H9 (cell line): Measurements from ENCODE around the gene ZNF568. TPM values are rescaled to one million over a fixed set of nuclear protein-coding genes. Genes with fewer than 3 reads are reported as not detected.

Source experiments
- DNase-seq: peaks from one replicate; pipeline ENCODE4 v3.0.0-alpha.2; 2017
- H2AFZ ChIP-seq: one replicate; pipeline ENCODE4 v1.6.1; 2013; ENCODE audit warnings: mild to moderate bottlenecking, low read length, control low read depth, moderate library complexity
- H2AK5ac ChIP-seq: 2 replicates; pipeline ENCODE4 v1.6.1; 2013; ENCODE audit warnings: low read length, control low read depth, mixed read lengths; ENCODE audit not compliant: insufficient read length
- H2BK120ac ChIP-seq: one replicate; pipeline ENCODE4 v1.6.1; 2013; ENCODE audit warnings: low read depth, mild to moderate bottlenecking, low read length, control low read depth, inconsistent platforms; ENCODE audit not compliant: poor library complexity, severe bottlenecking
- H2BK12ac ChIP-seq: 2 replicates; pipeline ENCODE4 v1.6.1; 2013; ENCODE audit warnings: low read length, control low read depth, mixed read lengths, low read depth; ENCODE audit not compliant: insufficient read length
- H2BK15ac ChIP-seq: 2 replicates; pipeline ENCODE4 v1.6.1; 2013; ENCODE audit warnings: low read depth, low read length, control low read depth
- H2BK20ac ChIP-seq: one replicate; pipeline ENCODE4 v1.6.1; 2013; ENCODE audit warnings: low read depth, mild to moderate bottlenecking, low read length, control low read depth, inconsistent platforms; ENCODE audit not compliant: poor library complexity, severe bottlenecking
- H2BK5ac ChIP-seq: 2 replicates; pipeline ENCODE4 v1.6.1; 2013; ENCODE audit warnings: low read length, control low read depth, mixed read lengths; ENCODE audit not compliant: insufficient read length
- H3K14ac ChIP-seq: 2 replicates; pipeline ENCODE4 v1.6.1; 2013; ENCODE audit warnings: low read length, control low read depth; ENCODE audit not compliant: insufficient read depth
- H3K18ac ChIP-seq: 2 replicates; pipeline ENCODE4 v1.6.1; 2013; ENCODE audit warnings: low read depth, mild to moderate bottlenecking, mixed read lengths, low read length, control low read depth; ENCODE audit not compliant: insufficient read length
- H3K23ac ChIP-seq: 2 replicates; pipeline ENCODE4 v1.6.1; 2013; ENCODE audit warnings: low read length, control low read depth, mixed read lengths, low read depth; ENCODE audit not compliant: insufficient read length
- H3K23me2 ChIP-seq: 2 replicates; pipeline ENCODE4 v1.6.1; 2013; ENCODE audit warnings: low read depth, mild to moderate bottlenecking, mixed read lengths, low read length, control low read depth; ENCODE audit not compliant: insufficient read length, poor library complexity, severe bottlenecking
- H3K27ac ChIP-seq: 2 replicates; pipeline ENCODE4 v1.5.1; 2013; ENCODE audit warnings: low read length, control low read depth, mixed read lengths, low read depth; ENCODE audit not compliant: insufficient read length
- H3K27me3 ChIP-seq: 2 replicates; pipeline ENCODE4 v1.6.1; 2013; ENCODE audit warnings: low read length, control low read depth, inconsistent platforms; ENCODE audit not compliant: insufficient read depth
- H3K4ac ChIP-seq: 2 replicates; pipeline ENCODE4 v1.6.1; 2013; ENCODE audit warnings: low read depth, mild to moderate bottlenecking, control low read depth, inconsistent platforms, low read length, moderate library complexity
- H3K4me1 ChIP-seq: 2 replicates; pipeline ENCODE4 v1.6.1; 2013; ENCODE audit warnings: low read length, control low read depth, inconsistent platforms; ENCODE audit not compliant: insufficient read depth
- H3K4me2 ChIP-seq: 2 replicates; pipeline ENCODE4 v1.6.1; 2013; ENCODE audit warnings: low read length, control low read depth, mixed read lengths; ENCODE audit not compliant: insufficient read length, insufficient read depth
- H3K56ac ChIP-seq: 2 replicates; pipeline ENCODE4 v1.6.1; 2013; ENCODE audit warnings: low read depth, mild to moderate bottlenecking, mixed read lengths, low read length, control low read depth; ENCODE audit not compliant: insufficient read length
- H3K79me1 ChIP-seq: 2 replicates; pipeline ENCODE4 v1.6.1; 2013; ENCODE audit warnings: low read depth, mild to moderate bottlenecking, moderate library complexity, low read length, control low read depth, inconsistent platforms; ENCODE audit not compliant: insufficient read depth, poor library complexity, severe bottlenecking
- H3K79me2 ChIP-seq: 2 replicates; pipeline ENCODE4 v1.6.1; 2013; ENCODE audit warnings: low read length, control low read depth, inconsistent platforms; ENCODE audit not compliant: insufficient read depth
- H3K9ac ChIP-seq: 2 replicates; pipeline ENCODE4 v1.6.1; 2013; ENCODE audit warnings: low read length, control low read depth, mixed read lengths; ENCODE audit not compliant: insufficient read length; ENCODE audit errors: extremely low read depth
- H3K9me3 ChIP-seq: one replicate; pipeline ENCODE4 v1.6.1; 2013; ENCODE audit warnings: low read depth, low read length, inconsistent platforms; ENCODE audit not compliant: control insufficient read depth
- H3T11ph ChIP-seq: one replicate; pipeline ENCODE4 v1.6.1; 2013; ENCODE audit warnings: mild to moderate bottlenecking, low read length, control low read depth, inconsistent platforms
- H4K20me1 ChIP-seq: one replicate; pipeline ENCODE4 v1.6.1; 2013; ENCODE audit not compliant: control insufficient read depth, insufficient read length, insufficient read depth
- H4K5ac ChIP-seq: 2 replicates; pipeline ENCODE4 v1.6.1; 2013; ENCODE audit warnings: low read depth, mild to moderate bottlenecking, mixed read lengths, low read length, control low read depth; ENCODE audit not compliant: insufficient read length
- H4K8ac ChIP-seq: replicated peaks from 2 replicates; pipeline ENCODE4 v1.6.1; 2013; ENCODE audit warnings: low read length, control low read depth, mixed read lengths, low read depth; ENCODE audit not compliant: insufficient read length
- H4K91ac ChIP-seq: 2 replicates; pipeline ENCODE4 v1.6.1; 2013; ENCODE audit warnings: low read depth, mild to moderate bottlenecking, moderate library complexity, mixed read lengths, low read length, control low read depth; ENCODE audit not compliant: insufficient read length
- H3K27ac Mint-ChIP-seq, 3 experiments: 2 replicates in 2 of 3; 3 replicates in 1 of 3; pipeline ENCODE4 v1.8.0; 2020 to 2021; ENCODE audit warnings: mixed read lengths in 3 of 3, mild to moderate bottlenecking in 1 of 3, moderate library complexity in 1 of 3
- H3K27me3 Mint-ChIP-seq: 2 replicates; pipeline ENCODE4 v1.8.0; 2021; ENCODE audit warnings: low read depth, mild to moderate bottlenecking, moderate library complexity, mixed read lengths
- H3K36me3 Mint-ChIP-seq, 3 experiments: 2 replicates in 2 of 3; 3 replicates in 1 of 3; pipeline ENCODE4 v1.8.0; 2020 to 2021; ENCODE audit warnings: low read depth in 3 of 3, mixed read lengths in 3 of 3; ENCODE audit not compliant: insufficient read depth in 1 of 3
- H3K4me1 Mint-ChIP-seq, 2 experiments: 2 replicates each; pipeline ENCODE4 v1.8.0; 2020; ENCODE audit warnings: mixed read lengths in 2 of 2
- H3K4me3 Mint-ChIP-seq, 2 experiments: 2 replicates in 1 of 2; 3 replicates in 1 of 2; pipeline ENCODE4 v1.8.0; 2020 to 2021; ENCODE audit warnings: mild to moderate bottlenecking in 2 of 2, mixed read lengths in 2 of 2, moderate library complexity in 1 of 2
- H3K9me3 Mint-ChIP-seq, 2 experiments: 2 replicates in 1 of 2; 3 replicates in 1 of 2; pipeline ENCODE4 v1.8.0; 2020; ENCODE audit warnings: mild to moderate bottlenecking in 2 of 2, mixed read lengths in 2 of 2, moderate library complexity in 1 of 2
- WGBS: extraction: QIAGEN DNeasy Blood & Tissue Kit; methylation state at CpG from one replicate; pipeline ENCODE4 v1.1.7; 2013; ENCODE audit warnings: missing lambda C conversion rate, low lambda C conversion rate, mixed read lengths; ENCODE audit not compliant: insufficient read length; ENCODE audit errors: extremely low coverage; 5-methylcytosine and 5-hydroxymethylcytosine counted together
- total RNA-seq: library from RNA; stranded (reverse); gene quantifications from 2 replicates; pipeline ENCODE4 v1.2.1, GENCODE V29; 2021
- TF ChIP-seq, protein P1 (sequence below): fragments of 200-600 bp; sonication (generic); conservative IDR thresholded peaks from 3 replicates; pipeline ENCODE4 v1.8.0; 2021; ENCODE audit warnings: antibody characterized with exemption, mild to moderate bottlenecking

The ZNF568 gene
- total RNA-seq, 1 experiment from 2014 or later, result 3.1 TPM

- H3K56ac ChIP-seq, result no peak overlapping the region
- Mint-ChIP-seq H3K9me3 (peaks cover 84 to 85% of the 10 kb centered on the region in 2 experiments), H3K36me3 (peaks cover 3 to 31% (median 16%) of the 10 kb centered on the region in 3 experiments; a peak in 5 of 7 replicates), H3K4me1 (no peaks in the 10 kb centered on the region), H3K4me3 (no peak overlapping the region), H3K27me3 (no peaks in the 10 kb centered on the region; the same call in 1 of the 2 replicates), H3K27ac (no peak overlapping the region)
- TF ChIP-seq, protein P1, sequence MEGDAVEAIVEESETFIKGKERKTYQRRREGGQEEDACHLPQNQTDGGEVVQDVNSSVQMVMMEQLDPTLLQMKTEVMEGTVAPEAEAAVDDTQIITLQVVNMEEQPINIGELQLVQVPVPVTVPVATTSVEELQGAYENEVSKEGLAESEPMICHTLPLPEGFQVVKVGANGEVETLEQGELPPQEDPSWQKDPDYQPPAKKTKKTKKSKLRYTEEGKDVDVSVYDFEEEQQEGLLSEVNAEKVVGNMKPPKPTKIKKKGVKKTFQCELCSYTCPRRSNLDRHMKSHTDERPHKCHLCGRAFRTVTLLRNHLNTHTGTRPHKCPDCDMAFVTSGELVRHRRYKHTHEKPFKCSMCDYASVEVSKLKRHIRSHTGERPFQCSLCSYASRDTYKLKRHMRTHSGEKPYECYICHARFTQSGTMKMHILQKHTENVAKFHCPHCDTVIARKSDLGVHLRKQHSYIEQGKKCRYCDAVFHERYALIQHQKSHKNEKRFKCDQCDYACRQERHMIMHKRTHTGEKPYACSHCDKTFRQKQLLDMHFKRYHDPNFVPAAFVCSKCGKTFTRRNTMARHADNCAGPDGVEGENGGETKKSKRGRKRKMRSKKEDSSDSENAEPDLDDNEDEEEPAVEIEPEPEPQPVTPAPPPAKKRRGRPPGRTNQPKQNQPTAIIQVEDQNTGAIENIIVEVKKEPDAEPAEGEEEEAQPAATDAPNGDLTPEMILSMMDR, result no peak
- no peak overlapping the region for H2BK20ac ChIP-seq
- no peak for DNase-seq
- H3K79me2 ChIP-seq, result no peaks in the 10 kb centered on the region
- no peak overlapping the region for H3K27ac ChIP-seq
- no peaks in the 10 kb centered on the region for H3K27me3 ChIP-seq
- H3K4ac ChIP-seq, result no peak overlapping the region
- H3K9ac ChIP-seq, result no peak overlapping the region
- H2BK5ac ChIP-seq, result no peak overlapping the region
- H4K8ac ChIP-seq, result no peak overlapping the region
- no peaks in the 10 kb centered on the region for H3K4me1 ChIP-seq
- no peak overlapping the region for H3T11ph ChIP-seq
- no peaks in the 10 kb centered on the region for H3K79me1 ChIP-seq
- no peak overlapping the region for H2BK12ac ChIP-seq
- no peak overlapping the region for H2BK120ac ChIP-seq
- no peak overlapping the region for H3K18ac ChIP-seq
- H3K4me2 ChIP-seq, result no peak overlapping the region
- H2AFZ ChIP-seq, result no peak overlapping the region
- H3K23ac ChIP-seq, result no peak overlapping the region
- no peaks in the 10 kb centered on the region for H4K20me1 ChIP-seq
- H2AK5ac ChIP-seq, result no peak overlapping the region
- peaks cover 54% of the 10 kb centered on the region for H3K9me3 ChIP-seq
- WGBS, result no CpG with 5 or more reads among the region's 7 CpGs
- no peak overlapping the region for H4K91ac ChIP-seq
- H3K23me2 ChIP-seq, result no peaks in the 10 kb centered on the region
- no peak overlapping the region for H3K14ac ChIP-seq
- H4K5ac ChIP-seq, result no peak overlapping the region
- H2BK15ac ChIP-seq, result no peak overlapping the region
These were observed 81.7 kb downstream of the ZNF568 start for GRCh38 chr19:36997843-36998235.
